Transverse colon (tissue), 4 donors: ENCODE results near the gene TNS1. TPM values are rescaled to one million over a fixed set of nuclear protein-coding genes. Genes with fewer than 3 reads are reported as not detected.

Experiments used
- DNase-seq: peaks from one replicate; pipeline ENCODE4 v3.0.0-alpha.2; 2019
- H3K27ac ChIP-seq, 4 donors: fragments of 200-600 bp; sonication (generic); 2 replicates each; pipeline ENCODE4 v1.5.1; 2016 to 2018; ENCODE audit warnings: inconsistent platforms in 4 of 4
- H3K27me3 ChIP-seq: fragments of 200-600 bp; sonication (generic); 2 replicates; pipeline ENCODE4 v1.5.1; 2017; ENCODE audit warnings: inconsistent platforms
- H3K36me3 ChIP-seq, 4 donors: fragments of 200-600 bp; sonication (generic); 2 replicates each; pipeline ENCODE4 v1.5.1; 2017 to 2019; ENCODE audit warnings: inconsistent platforms in 4 of 4
- H3K4me1 ChIP-seq, 4 donors: fragments of 200-600 bp; sonication (generic); 2 replicates each; pipeline ENCODE4 v1.5.1; 2017 to 2020; ENCODE audit warnings: inconsistent platforms in 4 of 4
- H3K4me3 ChIP-seq, 4 donors: fragments of 200-600 bp; sonication (generic); 1 replicate in 1 of 4; 2 replicates in 3 of 4; pipeline versions ENCODE4 v1.5.1 to v1.6.1; 2017 to 2019; ENCODE audit warnings: inconsistent platforms in 4 of 4
- H3K9me3 ChIP-seq, 2 donors: fragments of 200-600 bp; sonication (generic); 2 replicates each; pipeline ENCODE4 v1.5.1; 2017 to 2019; ENCODE audit warnings: inconsistent platforms in 2 of 2
- CTCF ChIP-seq, 5 experiments: fragments of 200-600 bp in 3 of 5; fragments of 450-650 bp in 2 of 5; sonication (generic) in 3 of 5; IDR thresholded peaks; 1 replicate in 2 of 5; 2 replicates in 3 of 5; pipeline ENCODE4 v1.5.1; 2016 to 2017; ENCODE audit warnings: antibody characterized with exemption in 5 of 5, inconsistent platforms in 3 of 5, mild to moderate bottlenecking in 2 of 5, moderate library complexity in 1 of 5
- EP300 ChIP-seq: sonication (generic); formaldehyde crosslinking; IDR thresholded peaks from one replicate; pipeline ENCODE4 v1.6.1; 2017; ENCODE audit warnings: antibody characterized with exemption, low read depth
- POLR2A ChIP-seq: fragments of 450-650 bp; IDR thresholded peaks from one replicate; pipeline ENCODE4 v1.6.1; 2016; ENCODE audit warnings: antibody characterized with exemption, mild to moderate bottlenecking, moderate library complexity
- POLR2AphosphoS5 ChIP-seq, 3 donors: sonication (generic); formaldehyde crosslinking; IDR thresholded peaks; one replicate each; pipeline ENCODE4 v1.6.1; 2016; ENCODE audit warnings: antibody characterized with exemption in 3 of 3
- WGBS, 2 donors: methylation state at CpG; one replicate each; pipeline ENCODE4 v1.1.5; 2018; ENCODE audit warnings: low coverage in 1 of 2; 5-methylcytosine and 5-hydroxymethylcytosine counted together
- in situ Hi-C, 4 donors: fragments of 200-750 bp; cut with MboI; loops; one replicate each; pipeline versions ENCODE4 v1.15.0 to v1.15.1; 2017; ENCODE audit warnings: low sequenced_read_pairs in 3 of 4, low pct_ligation_motif_present in 1 of 4, low pct_unique_long_range_greater_than_20kb in 1 of 4
- intact Hi-C: fragments of 100-400 bp; cut with DNase I; formaldehyde crosslinking; loops from one replicate; pipeline ENCODE4 v1.15.1; 2023; ENCODE audit warnings: low total_unique reads
- total RNA-seq, 4 donors: library from RNA; depleted of rRNA; stranded (reverse); fragments of >200 nt; gene quantifications; one replicate each; pipeline ENCODE4 v1.1.0, GENCODE V29; 2016

The TNS1 gene
- total RNA-seq, 4 donors from 2014 or later, result 101 to 487 (median 231) TPM

GRCh38 chr2:217903859-217904613 lies 98.8 kb downstream of the TNS1 start:
- peaks cover 42 to 98% (median 74%) of the 10 kb centered on the region in 4 donors for H3K4me1 ChIP-seq
- intact Hi-C loops (loop anchor here (2.0 kb wide), 1 partner anchor 19 kb away; no protein-coding TSS in a partner anchor), in situ Hi-C loops (loop anchor here in 1 of 4 donors (10.0 kb wide), 1 partner anchor 81 kb away; no protein-coding TSS in a partner anchor)
- 31 to 37% methylated on average over 5 to 11 of the region's 11 CpGs for WGBS, 2 donors
- no peaks in the 10 kb centered on the region for H3K27me3 ChIP-seq
- TF ChIP-seq EP300, result no peak
- TF ChIP-seq CTCF (IDR thresholded peaks at IDR 0.05), result no peak
- TF ChIP-seq POLR2A, result peak; percentile 28
- TF ChIP-seq POLR2AphosphoS5 (IDR thresholded peaks at IDR 0.05), result peak; percentile 53 to 78 (median 58)
- peak overlapping the region; percentile 85 to 95 (median 89) for H3K27ac ChIP-seq
- no peaks in the 10 kb centered on the region for H3K36me3 ChIP-seq
- DNase-seq, result peak; percentile 62
- no peaks in the 10 kb centered on the region for H3K9me3 ChIP-seq
- H3K4me3 ChIP-seq, result no peak overlapping the region

GRCh38 chr2:217903142-217903858 lies 99.5 kb downstream of the TNS1 start:
- peaks cover 47 to 98% (median 75%) of the 10 kb centered on the region in 4 donors for H3K4me1 ChIP-seq
- no peaks in the 10 kb centered on the region for H3K36me3 ChIP-seq
- in situ Hi-C loops (loop anchor here in 1 of 4 donors (10.0 kb wide), 1 partner anchor 82 kb away; no protein-coding TSS in a partner anchor), intact Hi-C loops (loop anchor here (2.0 kb wide), 1 partner anchor 20 kb away; no protein-coding TSS in a partner anchor)
- H3K4me3 ChIP-seq, result no peak overlapping the region
- no peak for DNase-seq
- TF ChIP-seq POLR2A, result no peak
- no peak for TF ChIP-seq EP300
- TF ChIP-seq POLR2AphosphoS5 (IDR thresholded peaks at IDR 0.05), result no peak
- TF ChIP-seq CTCF (IDR thresholded peaks at IDR 0.05), result no peak
- no peaks in the 10 kb centered on the region for H3K27me3 ChIP-seq
- H3K27ac ChIP-seq, result peak overlapping the region; percentile 85 to 95 (median 89)
- WGBS, 2 donors, result 40 to 56% methylated on average over 1 to 8 of the region's 8 CpGs
- no peaks in the 10 kb centered on the region for H3K9me3 ChIP-seq

DNA sequence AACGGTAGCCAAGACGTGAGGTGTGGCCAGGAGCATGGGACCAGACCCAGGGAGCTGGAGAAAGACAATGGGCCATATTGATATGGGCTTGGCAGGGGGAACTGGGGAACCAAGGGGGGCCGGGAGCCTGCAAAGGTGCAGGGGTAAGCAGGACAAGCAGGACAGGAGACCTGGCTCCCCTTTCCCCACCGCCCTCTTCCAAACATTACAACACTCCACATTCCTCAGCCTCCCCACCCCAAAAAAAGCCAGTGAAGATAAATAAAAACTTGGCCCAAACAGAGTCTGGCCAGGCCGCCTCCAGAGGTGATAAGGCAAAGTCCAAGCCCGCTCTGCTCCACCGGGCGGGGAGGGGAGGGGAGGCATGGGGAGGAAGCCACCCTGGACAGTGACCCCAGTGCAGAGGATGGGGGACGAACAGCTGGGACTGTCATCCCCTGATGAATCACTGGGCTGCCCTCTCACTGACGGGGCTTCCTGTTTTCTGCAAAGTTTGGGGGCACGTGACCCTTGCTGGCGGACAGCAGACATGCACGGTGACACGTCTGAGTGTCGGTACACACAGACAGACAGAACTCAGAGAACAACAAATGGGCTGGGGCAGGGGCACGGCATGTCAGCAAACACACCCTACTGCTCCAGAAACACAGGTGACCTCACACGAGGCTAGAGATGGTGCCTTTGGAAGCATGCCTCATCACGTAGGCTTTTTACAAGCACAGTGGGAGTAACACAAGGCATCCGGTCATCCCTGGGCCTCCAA lies 100.2 kb downstream of the TNS1 start:
- Histone ChIP-seq H3K9me3 (no peaks in the 10 kb centered on the region), H3K36me3 (no peaks in the 10 kb centered on the region), H3K27ac (peak overlapping the region; percentile 85 to 95 (median 89)), H3K4me3 (no peak overlapping the region), H3K27me3 (no peaks in the 10 kb centered on the region), H3K4me1 (peaks cover 49 to 93% (median 74%) of the 10 kb centered on the region in 4 donors)
- intact Hi-C loops (loop anchor here (2.0 kb wide), 1 partner anchor 20 kb away; no protein-coding TSS in a partner anchor), in situ Hi-C loops (loop anchor here in 1 of 4 donors (10.0 kb wide), 1 partner anchor 82 kb away; no protein-coding TSS in a partner anchor)
- peak; percentile 72 for DNase-seq
- 10 to 15% methylated on average over 8 to 19 of the region's 19 CpGs for WGBS, 2 donors
- TF ChIP-seq POLR2AphosphoS5 (IDR thresholded peaks at IDR 0.05) (peak; percentile 43 to 68 (median 61)), EP300 (no peak), POLR2A (peak; percentile 12), CTCF (IDR thresholded peaks at IDR 0.05) (no peak)
